ACHN (cell line): Measurements from ENCODE around the gene LRRC1.

Experiments used
- DNase-seq: peaks from one replicate; pipeline ENCODE4 v3.0.0-alpha.2; 2015
- in situ Hi-C: cut with HindIII; loops from 2 replicates; pipeline ENCODE4 v1.10.0; 2017; ENCODE audit warnings: low sequenced_read_pairs, low pct_ligation_motif_present, low pct_unique_long_range_greater_than_20kb

The LRRC1 gene

DNA sequence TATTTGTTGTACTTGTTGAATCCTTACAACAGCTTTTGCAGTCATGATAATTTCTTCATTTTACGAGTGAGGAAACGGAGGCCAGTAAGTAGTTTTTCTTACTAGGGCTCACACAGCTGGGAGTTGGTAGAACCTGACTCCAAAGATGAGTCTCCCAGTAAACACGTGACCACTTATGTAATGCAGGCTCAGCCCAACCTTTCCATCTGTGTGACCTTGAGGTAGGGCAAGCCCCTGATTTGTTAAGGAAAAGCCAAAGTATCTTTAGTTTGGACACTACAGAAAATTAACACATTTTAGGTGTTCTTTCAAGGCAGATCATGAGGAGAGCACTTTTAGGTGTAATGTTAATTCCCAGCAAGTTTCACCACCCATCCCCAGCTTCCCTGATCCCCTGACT is 111.3 kb downstream of the LRRC1 start:
- DNase-seq: no peak
- in situ Hi-C loops: no loop called here

DNA sequence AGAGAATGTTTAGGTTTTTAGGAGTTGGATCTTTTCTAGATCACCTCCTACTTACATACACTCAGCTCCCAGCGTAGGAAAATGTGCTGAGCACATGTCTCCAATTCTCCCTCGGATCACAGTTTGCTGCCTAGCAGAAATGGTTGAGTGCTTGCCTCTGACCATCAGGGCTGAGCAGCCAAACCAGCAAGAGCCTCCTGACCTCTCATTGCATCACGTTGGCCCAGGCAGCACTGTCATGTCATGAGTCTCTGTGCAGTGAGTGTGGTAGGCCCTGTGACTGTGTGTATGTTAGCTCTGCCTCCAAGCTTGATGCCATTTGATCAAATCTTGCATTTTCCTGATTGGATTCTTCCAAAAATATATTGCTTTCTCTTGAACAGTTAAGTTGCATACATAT is 112.0 kb downstream of the LRRC1 start:
- no peak for DNase-seq
- in situ Hi-C loops: no loop called here

DNA sequence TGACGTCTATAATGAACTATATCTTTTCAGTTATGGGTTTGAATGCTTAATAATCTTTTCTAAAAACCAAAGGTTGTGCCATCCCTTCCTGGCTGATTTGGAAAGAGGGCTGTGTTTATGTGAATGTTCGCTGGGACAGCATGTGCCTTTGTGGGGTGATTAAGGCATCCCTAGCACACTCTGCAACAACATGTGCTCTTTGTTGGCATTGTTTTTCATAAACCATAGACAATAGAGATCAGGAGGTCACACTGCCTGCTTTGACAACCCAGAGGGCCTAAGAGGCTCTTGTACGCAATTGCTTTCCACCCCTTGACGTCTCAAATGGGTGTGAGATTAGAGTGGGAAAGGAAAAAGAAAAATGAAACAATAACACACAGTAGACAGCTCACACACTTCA is 116.0 kb downstream of the LRRC1 start:
- no peak for DNase-seq
- in situ Hi-C loops: no loop called here

DNA sequence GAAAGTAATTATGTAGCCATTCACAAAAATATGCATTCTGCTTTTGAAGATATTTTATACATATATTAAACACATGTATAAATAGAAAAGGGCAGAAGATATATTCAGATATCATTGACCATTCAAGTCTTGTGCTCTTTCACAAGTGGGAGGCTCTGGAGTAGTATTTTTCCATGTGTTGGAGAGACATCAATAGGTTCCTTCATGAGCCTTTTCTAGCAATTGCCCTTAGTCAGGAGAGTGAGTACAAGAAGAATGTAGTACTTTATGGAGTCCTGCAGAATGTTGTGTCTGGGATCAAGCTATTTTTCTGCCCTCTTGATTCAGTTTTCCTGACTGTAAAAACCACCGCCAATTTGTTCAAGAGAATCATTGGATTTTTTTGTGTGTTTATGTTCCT is 117.9 kb downstream of the LRRC1 start:
- in situ Hi-C loops: no loop called here
- no peak for DNase-seq

DNA sequence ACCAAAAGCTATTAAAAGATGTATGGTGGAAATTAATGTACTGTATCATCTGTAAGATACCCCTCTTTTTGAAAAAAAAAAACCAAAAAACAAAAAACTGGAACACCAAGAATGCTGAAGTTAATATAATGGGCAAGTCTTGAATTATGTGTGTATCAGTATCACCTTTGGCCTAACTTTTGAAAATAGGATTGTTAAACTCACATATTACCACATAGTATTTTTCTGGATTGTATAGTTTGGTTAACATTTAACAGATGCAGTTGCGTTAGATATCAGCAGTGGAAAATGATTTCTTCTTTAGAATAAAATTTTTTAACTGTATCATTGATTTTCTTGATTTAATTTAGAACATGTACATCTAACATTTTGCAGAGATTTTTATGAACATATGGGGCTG is 118.5 kb downstream of the LRRC1 start:
- in situ Hi-C loops: no loop called here
- no peak for DNase-seq

DNA sequence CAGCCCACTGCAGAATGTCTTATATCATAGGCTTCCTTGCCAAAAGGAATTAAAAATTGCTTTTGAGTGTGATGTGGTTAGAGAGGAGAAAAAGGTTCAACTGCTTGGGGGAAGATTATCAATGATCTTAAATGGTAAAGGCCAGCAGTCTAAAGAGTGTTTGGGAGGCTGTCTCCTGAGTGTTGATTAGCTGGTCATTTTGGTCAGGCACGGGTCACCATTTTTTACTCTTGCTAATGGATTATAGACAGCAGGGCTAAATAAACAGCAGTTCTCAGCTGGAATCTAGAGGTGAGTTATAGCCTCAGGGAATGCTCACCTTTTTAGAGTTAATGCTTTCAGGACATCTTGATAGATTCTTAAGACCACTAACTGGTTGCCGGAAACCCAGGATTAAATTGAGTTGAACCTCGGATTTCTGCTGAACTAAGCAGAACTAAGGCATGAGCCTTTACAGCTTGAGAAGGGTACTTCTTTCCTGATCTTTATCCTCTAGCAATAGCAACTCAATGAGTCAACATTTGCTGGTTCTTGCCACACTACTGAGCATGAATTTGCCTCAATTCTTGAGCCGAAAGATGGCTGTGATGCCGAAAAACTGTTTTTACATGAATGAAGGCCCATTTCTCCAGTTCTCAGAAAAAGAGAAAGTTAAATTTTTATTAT is 120.4 kb downstream of the LRRC1 start:
- DNase-seq: no peak
- in situ Hi-C loops: no loop called here

DNA sequence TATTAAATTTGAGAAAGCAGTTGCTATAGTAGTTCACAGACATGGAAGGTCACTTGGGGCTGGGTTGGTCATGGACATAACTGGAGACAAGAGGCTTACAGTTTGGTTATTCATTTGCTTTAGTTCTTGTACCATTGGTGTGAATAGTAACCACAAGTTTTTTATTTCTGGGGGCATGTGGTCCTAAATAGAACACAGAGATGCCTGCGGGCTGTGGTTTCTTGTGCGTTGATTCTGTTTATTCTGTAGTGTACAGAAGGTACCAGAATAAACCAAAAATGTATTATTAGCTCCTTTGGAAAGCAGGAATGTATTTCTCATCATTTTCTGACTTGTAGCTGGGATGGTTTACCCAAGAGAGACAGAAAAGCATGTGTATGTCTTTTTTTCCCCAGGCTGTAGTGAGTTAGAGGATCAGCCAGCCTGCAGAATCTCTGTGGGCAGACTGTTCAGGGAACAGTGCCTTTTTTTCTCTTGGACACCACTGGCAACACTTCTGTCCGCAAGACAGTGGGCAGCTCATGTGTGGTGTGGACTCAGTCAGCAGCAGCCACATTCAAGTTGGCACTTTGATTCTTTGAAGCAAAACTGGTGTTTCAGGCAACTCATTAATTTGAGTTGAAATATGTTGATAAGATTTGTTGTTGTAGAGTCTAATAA is 122.1 kb downstream of the LRRC1 start:
- DNase-seq: peak; percentile 53
- in situ Hi-C loops: no loop called here

DNA sequence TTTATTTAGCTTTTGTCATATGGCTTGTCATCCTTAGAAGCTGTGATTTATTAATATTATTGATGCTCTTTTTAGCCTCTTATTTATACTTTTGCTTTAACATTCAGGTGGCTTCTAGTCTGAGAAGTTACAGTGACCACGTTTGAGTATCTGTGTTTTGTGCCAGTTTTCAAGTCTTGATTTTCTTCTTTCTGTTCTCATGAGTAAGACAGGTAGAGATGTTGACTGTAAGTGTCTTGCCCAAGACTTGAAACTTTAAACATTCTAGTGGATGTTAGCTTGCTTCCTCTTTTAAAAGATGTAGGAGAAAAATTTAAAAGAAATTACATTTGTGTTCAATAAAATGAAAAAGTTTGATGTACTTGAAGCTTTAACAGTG is 122.6 kb downstream of the LRRC1 start:
- in situ Hi-C loops: no loop called here
- no peak for DNase-seq

DNA sequence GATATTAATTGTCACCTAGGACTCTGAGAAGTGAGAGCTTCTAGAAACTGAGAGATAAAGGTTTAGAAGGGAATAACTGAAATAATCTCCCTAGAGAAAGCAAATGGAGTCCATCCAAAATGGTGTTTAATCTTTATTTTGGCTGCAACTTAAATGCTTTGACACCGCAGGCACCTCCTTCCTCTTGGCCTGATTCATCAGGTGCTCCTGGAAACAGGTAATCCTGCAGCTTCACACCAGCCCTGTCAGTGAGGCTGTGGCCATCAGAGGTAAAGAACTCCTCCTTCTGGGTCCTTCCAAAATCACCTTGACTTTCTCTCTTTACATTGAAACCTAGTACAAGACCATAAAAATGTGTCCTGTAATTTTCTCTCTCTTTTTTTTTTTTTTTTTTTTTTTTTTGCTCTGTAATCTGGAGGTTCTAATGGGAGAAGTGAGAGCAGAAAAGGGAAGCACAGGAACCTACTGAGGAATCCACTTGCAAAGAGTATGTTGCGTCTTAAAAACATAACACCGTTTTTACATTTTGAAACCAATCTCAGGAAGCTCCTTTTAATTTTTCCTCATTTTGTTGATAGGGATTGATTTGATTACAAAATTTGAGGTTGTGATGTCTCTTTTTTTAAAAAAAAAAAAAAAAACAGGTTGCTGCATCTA is 124.2 kb downstream of the LRRC1 start:
- in situ Hi-C loops: no loop called here
- no peak for DNase-seq

DNA sequence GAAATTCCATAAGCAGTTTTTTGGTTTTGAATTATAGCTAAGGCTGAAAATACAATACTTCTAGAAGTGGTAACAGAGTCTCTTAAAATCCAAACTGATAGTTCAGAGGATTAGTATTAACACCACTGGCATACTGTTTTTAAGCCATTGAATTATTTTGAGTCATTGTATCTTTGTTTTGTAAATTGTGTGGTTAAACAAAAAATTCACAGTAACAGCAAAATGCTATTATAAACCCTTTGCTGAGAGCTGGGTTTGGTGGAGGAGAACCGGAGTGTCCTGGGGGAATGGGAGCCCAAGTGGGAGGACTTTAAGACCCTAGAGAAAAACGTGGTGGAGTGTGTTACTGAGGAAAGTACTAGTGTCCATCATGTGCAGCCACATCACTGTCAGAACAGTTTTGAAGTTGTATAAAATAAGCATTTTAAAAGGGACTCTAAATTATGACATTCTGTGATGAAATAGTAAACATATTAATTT is 125.1 kb downstream of the LRRC1 start:
- DNase-seq: no peak
- in situ Hi-C loops: no loop called here

DNA sequence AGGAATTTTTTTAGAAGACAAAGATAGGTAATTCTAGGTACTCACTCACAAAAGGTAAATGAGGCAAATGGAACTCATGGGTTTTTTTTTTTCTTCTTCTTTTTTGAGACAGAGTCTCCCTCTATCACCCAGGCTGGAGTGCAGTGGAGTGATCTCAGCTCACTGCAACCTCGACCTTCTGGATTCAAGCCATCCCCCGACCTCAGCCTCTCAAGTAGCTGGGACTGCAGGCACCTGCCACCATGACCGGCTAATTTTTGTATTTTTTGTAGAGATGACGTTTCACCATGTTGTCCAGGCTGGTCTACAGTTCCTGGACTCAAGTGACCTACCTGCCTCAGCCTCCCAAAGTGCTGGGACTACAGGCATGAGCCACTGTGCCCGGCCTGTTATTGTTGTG is 126.1 kb downstream of the LRRC1 start:
- DNase-seq: peak; percentile 6
- in situ Hi-C loops: no loop called here

DNA sequence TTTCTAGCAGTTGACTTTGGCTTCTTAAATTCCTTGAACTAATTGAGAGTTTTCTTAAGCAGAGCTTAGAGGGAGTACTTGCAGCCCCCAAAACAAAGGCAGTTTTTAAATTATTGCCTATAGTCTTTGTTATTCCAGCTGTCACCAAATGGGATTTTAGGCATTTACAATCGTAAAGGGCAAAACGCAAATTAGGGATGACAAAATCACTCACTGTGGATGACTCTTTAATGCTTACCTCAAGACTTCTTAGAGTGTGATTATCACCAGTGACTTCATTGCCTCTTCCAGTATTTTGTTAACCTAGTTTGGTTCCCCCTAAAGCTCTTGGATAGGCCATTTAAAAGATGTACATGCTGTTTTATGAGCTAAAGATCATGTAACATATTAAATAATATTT is 126.8 kb downstream of the LRRC1 start:
- no peak for DNase-seq
- in situ Hi-C loops: no loop called here

DNA sequence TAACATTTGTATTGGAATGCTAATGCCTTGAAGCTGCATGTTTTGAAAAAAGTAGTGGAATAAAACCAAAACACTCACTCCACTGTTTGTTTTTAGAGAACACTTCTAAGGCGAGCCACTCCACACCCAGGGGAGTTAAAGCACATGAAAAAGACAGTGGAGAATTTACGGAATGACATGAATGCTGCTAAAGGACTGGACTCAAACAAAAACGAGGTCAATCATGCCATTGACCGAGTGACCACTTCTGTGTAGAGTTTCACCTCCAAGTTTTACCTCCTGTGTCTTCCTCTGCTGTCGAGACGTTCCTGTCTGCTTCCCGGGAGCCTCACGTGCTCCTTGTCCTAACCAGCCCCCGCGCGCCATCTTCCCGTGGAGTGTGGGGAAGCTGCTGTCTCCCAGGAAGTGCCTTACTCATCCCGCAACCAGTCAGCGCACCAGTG is 127.8 kb downstream of the LRRC1 start:
- in situ Hi-C loops: no loop called here
- peak; percentile 30 for DNase-seq

DNA sequence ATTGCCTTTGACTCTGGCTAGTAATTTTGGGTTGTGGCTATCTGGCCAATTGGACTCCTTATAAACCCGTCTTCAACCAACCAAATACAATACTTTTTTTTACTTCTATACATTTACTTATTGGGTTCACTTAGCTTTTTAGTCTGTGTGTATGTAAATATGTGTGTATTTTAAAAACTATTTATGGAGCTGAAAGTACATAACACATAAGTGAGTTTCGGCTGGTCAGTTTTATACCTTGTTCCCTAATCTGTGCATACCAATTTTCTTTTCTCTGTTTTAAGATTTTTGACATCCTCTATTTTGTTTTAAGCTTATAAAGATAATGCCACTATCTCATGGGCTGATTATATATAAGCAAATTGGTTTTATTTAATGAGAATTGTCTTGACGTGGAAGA is 129.5 kb downstream of the LRRC1 start:
- in situ Hi-C loops: no loop called here
- DNase-seq: no peak

DNA sequence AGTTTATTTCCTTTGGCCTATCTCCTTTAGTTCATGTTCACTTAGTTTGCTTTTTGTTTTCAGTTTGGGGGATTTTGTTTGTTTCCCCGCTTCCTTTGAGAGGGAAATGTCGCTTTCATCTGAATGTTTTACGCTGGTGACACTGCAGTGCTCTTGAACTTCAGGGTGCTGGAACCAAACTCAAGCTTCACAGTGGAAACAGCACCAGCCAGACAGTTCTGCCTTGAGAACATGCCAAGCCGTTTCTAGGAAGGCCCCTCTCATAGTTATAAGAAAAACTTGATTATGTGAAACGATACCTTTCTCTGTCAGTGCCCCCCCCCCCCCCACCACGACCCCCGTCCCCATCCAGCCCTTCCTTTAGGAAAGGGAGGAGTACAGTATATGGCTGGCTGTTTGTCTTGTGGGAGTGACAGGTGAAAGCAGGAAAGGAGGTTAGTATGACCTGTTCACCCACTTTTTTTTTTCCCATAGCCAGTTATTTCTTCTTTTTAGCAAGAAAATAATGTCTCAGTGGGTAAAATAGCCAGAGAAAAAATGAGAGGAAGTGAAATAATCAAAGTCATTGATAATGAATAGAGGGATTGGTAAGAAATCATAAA is 130.1 kb downstream of the LRRC1 start:
- in situ Hi-C loops: no loop called here
- DNase-seq: no peak

DNA sequence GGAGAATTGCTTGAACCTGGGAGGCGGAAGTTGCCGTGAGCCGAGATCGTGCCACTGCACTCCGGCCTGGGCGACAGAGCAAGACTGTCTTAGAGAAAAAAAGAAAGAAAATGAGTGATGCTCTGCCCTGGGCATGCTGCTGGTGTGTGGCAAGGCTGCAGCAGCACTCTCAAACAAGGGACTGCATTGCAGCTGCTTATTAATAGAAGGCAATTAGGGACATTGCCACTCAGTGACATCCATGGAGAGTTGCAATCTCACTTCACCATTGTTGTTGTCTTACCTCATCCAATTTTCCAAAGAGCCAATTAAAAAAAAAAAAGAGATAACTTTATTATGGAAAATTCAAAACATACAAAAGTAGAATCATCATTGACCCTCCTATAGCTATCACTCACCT is 131.1 kb downstream of the LRRC1 start:
- in situ Hi-C loops: no loop called here

DNA sequence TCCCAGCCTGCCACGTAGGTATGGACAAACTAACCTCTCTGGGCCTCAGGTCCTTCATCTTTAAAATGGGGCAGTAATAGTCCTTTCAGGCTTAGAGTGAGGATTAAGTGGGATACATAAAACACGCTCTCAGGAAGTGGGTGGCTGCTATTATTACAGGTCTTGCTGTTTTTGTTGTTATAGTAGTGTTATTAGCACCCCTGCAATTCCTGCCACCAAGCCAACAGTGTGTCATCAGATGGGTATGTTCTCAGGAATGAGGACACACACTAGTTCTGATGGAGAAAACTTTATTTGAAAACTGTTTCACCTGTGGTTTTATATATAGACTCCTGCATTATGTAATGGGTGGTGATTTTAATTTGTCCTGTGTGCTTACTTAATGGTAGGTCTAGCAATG is 131.7 kb downstream of the LRRC1 start:
- peak; percentile 56 for DNase-seq
- in situ Hi-C loops: no loop called here

More for the DNA sequence above, 131.1 kb downstream of the LRRC1 start:
- DNase-seq: no peak

DNA sequence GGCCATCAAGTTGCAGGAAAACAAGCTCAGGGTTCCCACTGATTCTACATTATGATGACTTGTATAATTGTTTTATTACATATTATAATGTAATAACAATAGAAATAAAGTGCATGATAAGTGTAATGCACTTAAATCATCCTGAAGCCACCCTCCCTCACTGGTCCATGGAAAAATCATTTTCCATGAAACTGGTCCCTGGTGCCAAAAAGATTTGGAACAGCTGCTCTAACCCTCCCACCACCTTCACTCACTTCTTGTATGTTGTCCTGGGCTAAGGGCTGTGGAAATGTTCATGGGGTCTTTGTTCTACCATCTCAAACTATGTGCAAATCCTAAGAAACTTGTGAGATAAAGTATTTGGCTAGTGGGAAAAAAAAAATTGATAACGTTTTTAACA is 133.8 kb downstream of the LRRC1 start:
- in situ Hi-C loops: no loop called here
- no peak for DNase-seq

DNA sequence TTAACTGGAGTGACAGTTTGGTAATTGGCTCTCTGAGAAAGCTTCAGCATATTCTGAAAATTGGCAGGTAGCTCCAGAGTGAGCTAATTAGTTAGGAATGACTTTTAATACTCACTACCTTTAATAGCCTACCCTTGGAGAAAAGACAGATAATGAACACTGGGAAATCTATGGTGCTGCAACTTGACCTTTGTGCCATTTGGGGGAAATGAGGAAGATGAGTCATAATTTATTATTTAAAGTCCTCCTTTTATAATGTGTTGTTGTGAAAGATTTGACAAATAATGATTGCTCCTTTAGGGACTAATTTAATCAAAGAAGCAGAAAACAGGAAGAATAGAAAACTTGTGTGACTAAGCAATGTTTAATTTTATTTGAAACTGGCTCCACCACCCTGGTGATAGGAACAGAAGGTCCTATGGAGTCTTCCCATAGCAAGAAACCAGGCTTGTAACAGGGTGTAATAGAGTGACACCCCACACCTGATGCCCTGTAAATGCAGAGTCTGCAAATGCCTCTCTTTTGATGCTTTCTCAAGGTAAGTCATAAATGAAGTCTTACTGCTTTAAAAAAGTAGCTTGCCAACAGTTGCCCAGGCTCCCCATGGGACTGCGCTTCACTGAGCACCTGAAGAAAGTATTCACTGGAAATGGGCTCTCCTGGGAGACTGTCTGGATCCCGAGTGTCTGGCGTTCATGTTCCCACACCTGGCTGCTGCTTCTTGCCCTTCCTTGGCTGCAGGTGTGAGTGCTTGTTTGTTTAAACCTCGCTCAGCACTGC is 134.4 kb downstream of the LRRC1 start:
- in situ Hi-C loops: no loop called here
- no peak for DNase-seq
